Gastroesophageal sphincter (tissue), 4 donors: Measurements from ENCODE around the gene MAGEB17. TPM values are rescaled to one million over a fixed set of nuclear protein-coding genes. Genes with fewer than 3 reads are reported as not detected.
"Not testable (repeated sequence)": the region's sequence is repeated elsewhere in the genome, so short reads cannot be mapped to it uniquely, and the experiment has no call there.

Experiments used
- ATAC-seq: fragments of 150-250 bp; one replicate; pipeline ENCODE4 v1.9.1; 2016; ENCODE audit warnings: mild to moderate bottlenecking, moderate library complexity
- H3K27ac ChIP-seq, 4 donors: fragments of 200-600 bp; sonication (generic) in 3 of 4; 1 replicate in 3 of 4; 2 replicates in 1 of 4; pipeline ENCODE4 v1.5.1; 2016 to 2019
- H3K27me3 ChIP-seq: fragments of 200-600 bp; sonication (generic); one replicate; pipeline ENCODE4 v1.5.1; 2019
- H3K36me3 ChIP-seq, 2 donors: fragments of 200-600 bp; sonication (generic); one replicate each; pipeline ENCODE4 v1.5.1; 2019; ENCODE audit warnings: control low read depth in 1 of 2
- H3K4me1 ChIP-seq, 3 donors: fragments of 200-600 bp; sonication (generic); 1 replicate in 2 of 3; 2 replicates in 1 of 3; pipeline ENCODE4 v1.5.1; 2016 to 2019; ENCODE audit warnings: control low read depth in 2 of 3
- H3K4me3 ChIP-seq, 2 donors: fragments of 200-600 bp; sonication (generic); one replicate each; pipeline ENCODE4 v1.5.1; 2019; ENCODE audit warnings: mild to moderate bottlenecking in 1 of 2, moderate library complexity in 1 of 2
- H3K9me3 ChIP-seq, 3 donors: fragments of 200-600 bp; sonication (generic); one replicate each; pipeline ENCODE4 v1.5.1; 2017 to 2019; ENCODE audit warnings: control low read depth in 2 of 3
- CTCF ChIP-seq, 4 experiments: fragments of 200-600 bp in 2 of 4; fragments of 450-650 bp in 2 of 4; sonication (generic) in 1 of 4; IDR thresholded peaks; one replicate each; pipeline ENCODE4 v1.5.1; 2017 to 2019; ENCODE audit warnings: antibody characterized with exemption in 4 of 4, mild to moderate bottlenecking in 2 of 4, moderate library complexity in 2 of 4
- EP300 ChIP-seq: sonication (generic); formaldehyde crosslinking; IDR thresholded peaks from one replicate; pipeline ENCODE4 v1.6.1; 2017; ENCODE audit warnings: antibody characterized with exemption, mild to moderate bottlenecking
- POLR2A ChIP-seq, 2 donors: fragments of 450-650 bp; IDR thresholded peaks; one replicate each; pipeline ENCODE4 v1.6.1; 2017; ENCODE audit warnings: antibody characterized with exemption in 2 of 2, mild to moderate bottlenecking in 2 of 2, moderate library complexity in 1 of 2
- POLR2AphosphoS5 ChIP-seq: sonication (generic); formaldehyde crosslinking; IDR thresholded peaks from one replicate; pipeline ENCODE4 v1.6.1; 2017; ENCODE audit warnings: antibody characterized with exemption
- WGBS, 2 donors: methylation state at CpG; one replicate each; pipeline ENCODE4 v1.1.5; 2018; ENCODE audit warnings: low coverage in 1 of 2; 5-methylcytosine and 5-hydroxymethylcytosine counted together
- total RNA-seq, 4 donors: library from RNA; depleted of rRNA; stranded (reverse); fragments of >200 nt; gene quantifications; one replicate each; pipeline ENCODE4 v1.1.0, GENCODE V29; 2016

The MAGEB17 gene
- total RNA-seq, 4 donors from 2014 or later, result 1.4 to 2.4 (median 1.9) TPM; not detected in 1

- peaks cover 0 to 9% (median 0%) of the 10 kb centered on the region in 3 donors for H3K4me1 ChIP-seq
- no peaks in the 10 kb centered on the region for H3K36me3 ChIP-seq
- no peak for ATAC-seq
- no peaks in the 10 kb centered on the region for H3K9me3 ChIP-seq
- H3K4me3 ChIP-seq, result no peak overlapping the region
- H3K27me3 ChIP-seq, result no peaks in the 10 kb centered on the region
- TF ChIP-seq POLR2AphosphoS5, result no peak
- peak overlapping the region in 1 of 4 donors; percentile 79 for H3K27ac ChIP-seq
Observed at GRCh38 chrX:16145656-16146055, 21.6 kb upstream of the MAGEB17 start.

- Histone ChIP-seq H3K36me3 (peaks cover 0 to 6% of the 10 kb centered on the region in 2 donors), H3K27me3 (no peaks in the 10 kb centered on the region), H3K27ac (no peak overlapping the region), H3K4me3 (no peak overlapping the region), H3K4me1 (no peaks in the 10 kb centered on the region), H3K9me3 (no peaks in the 10 kb centered on the region)
- TF ChIP-seq POLR2A (IDR thresholded peaks at IDR 0.05), result no peak
- no peak for TF ChIP-seq POLR2AphosphoS5
- TF ChIP-seq CTCF (IDR thresholded peaks at IDR 0.05), result no peak
- TF ChIP-seq EP300, result no peak
- ATAC-seq, result no peak
- 80% methylated on average over 2 of the region's 3 CpGs; no CpG with 5 or more reads in 1 of the 2 donors for WGBS, 2 donors
Observed at GRCh38 chrX:16148896-16149295, 18.4 kb upstream of the MAGEB17 start.

DNA sequence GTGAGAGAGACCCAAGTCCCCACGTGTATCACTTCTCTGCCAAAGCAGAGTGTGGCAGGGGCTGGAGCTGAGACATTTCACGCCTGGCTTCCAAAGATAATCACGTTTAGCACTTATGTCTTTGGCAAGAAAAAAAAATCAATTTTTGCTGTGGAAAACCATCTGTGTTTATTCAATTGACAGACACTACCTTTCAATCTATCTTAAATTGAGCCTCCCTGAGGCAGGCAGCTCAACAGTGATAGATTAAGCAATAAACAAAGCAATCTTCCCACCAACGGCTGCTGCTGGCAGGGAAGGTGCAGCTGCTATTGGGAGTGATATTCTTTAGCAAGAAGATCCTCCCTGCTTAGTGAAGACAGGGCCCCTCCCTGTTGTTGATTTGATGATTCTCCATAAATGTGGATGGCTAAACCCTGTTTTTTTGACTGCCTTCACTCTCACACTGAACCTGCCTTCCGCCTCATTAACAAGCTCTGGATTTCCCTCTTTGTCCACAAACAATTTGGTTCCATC is 11.6 kb upstream of the MAGEB17 start:
- Histone ChIP-seq H3K4me3 (no peak overlapping the region), H3K27ac (no peak overlapping the region), H3K27me3 (no peaks in the 10 kb centered on the region), H3K9me3 (no peaks in the 10 kb centered on the region), H3K36me3 (peaks cover 0 to 6% of the 10 kb centered on the region in 2 donors), H3K4me1 (peaks cover 0 to 6% (median 0%) of the 10 kb centered on the region in 3 donors)
- ATAC-seq, result no peak
- WGBS, 2 donors, result 48 to 62% methylated on average over 4 to 5 of the region's 5 CpGs
- TF ChIP-seq CTCF (IDR thresholded peaks at IDR 0.05), result no peak
- TF ChIP-seq POLR2AphosphoS5, result no peak
- TF ChIP-seq POLR2A (IDR thresholded peaks at IDR 0.05), result no peak
- no peak for TF ChIP-seq EP300

DNA sequence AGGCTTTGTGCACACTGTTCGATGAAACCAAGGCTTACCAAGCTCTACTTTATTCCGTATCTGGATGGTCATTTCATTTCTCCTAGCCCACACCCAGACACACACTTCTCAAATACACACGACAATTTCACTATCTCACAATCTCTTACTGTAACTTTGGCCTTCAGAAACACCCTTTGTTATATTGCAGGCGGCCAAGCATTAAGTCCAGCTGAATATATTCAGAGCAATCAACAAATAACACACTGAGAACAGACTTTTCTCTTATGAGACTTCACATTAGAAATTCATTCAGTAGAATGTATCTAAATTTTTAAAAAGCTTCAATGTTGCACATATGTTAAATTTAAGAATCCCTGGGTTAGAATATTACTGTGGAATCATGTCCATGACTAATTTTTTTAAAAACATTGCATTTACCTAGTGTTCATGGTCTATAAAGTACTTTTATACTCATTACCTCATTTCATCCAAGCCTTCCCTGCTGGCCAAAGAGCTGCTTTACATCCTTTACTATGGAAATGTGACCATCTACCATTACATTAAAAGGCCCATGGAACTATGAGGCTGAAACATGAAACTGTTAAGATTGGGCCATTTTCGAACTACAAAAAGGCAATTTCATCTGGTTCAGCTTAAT is 10.5 kb upstream of the MAGEB17 start:
- H3K27me3 ChIP-seq, result no peaks in the 10 kb centered on the region
- peaks cover 0 to 6% of the 10 kb centered on the region in 2 donors for H3K36me3 ChIP-seq
- ATAC-seq, result no peak
- H3K27ac ChIP-seq, result no peak overlapping the region
- WGBS, 2 donors, result 83 to 92% methylated on average over 4 of the region's 5 CpGs
- H3K4me1 ChIP-seq, result peaks cover 0 to 6% (median 0%) of the 10 kb centered on the region in 3 donors
- no peaks in the 10 kb centered on the region for H3K9me3 ChIP-seq
- no peak overlapping the region for H3K4me3 ChIP-seq
- TF ChIP-seq POLR2A (IDR thresholded peaks at IDR 0.05), result no peak
- no peak for TF ChIP-seq POLR2AphosphoS5
- no peak for TF ChIP-seq EP300

DNA sequence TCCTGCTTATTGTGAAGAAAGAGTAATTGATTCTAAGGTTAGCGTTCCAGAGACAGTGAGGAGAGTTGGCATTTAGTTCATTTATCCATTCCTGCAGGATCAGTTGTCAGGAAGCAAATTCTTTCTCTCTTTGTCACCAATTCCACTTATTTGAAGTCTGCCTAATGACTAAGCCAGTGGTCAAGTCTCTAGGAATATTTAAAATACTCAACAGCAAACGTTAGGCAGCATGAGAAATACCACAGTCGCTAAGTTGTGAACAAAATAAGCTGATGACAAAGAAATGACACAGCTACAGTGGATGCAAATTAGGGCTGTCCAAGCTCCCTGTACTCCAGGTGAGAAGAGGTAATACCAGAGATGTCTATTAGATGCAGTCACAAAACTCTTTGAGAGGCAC is 6.6 kb upstream of the MAGEB17 start:
- TF ChIP-seq CTCF (IDR thresholded peaks at IDR 0.05) (no peak), POLR2AphosphoS5 (peak; percentile 12), POLR2A (IDR thresholded peaks at IDR 0.05) (no peak)
- Histone ChIP-seq H3K36me3 (no peaks in the 10 kb centered on the region), H3K4me1 (peaks cover 0 to 6% (median 0%) of the 10 kb centered on the region in 3 donors), H3K9me3 (no peaks in the 10 kb centered on the region), H3K27ac (no peak overlapping the region), H3K27me3 (no peaks in the 10 kb centered on the region), H3K4me3 (no peak overlapping the region)
- 33% methylated on average over 2 of the region's 3 CpGs; no CpG with 5 or more reads in 1 of the 2 donors for WGBS, 2 donors
- ATAC-seq, result no peak

- H3K4me1 ChIP-seq, H3K27ac ChIP-seq, H3K4me3 ChIP-seq, H3K27me3 ChIP-seq, ATAC-seq, H3K36me3 ChIP-seq, H3K9me3 ChIP-seq: not testable (repeated sequence)
- WGBS, 2 donors, result no CpG with 5 or more reads among the region's 2 CpGs
Observed at GRCh38 chrX:16161173-16161572, 6.1 kb upstream of the MAGEB17 start.
